HEK293 (cell line): ENCODE data around the gene SCN8A.

Experiments used
- MEIS1 ChIP-seq: sonication (generic); formaldehyde crosslinking; IDR thresholded peaks from 2 replicates; pipeline ENCODE4 v1.8.1; 2022; ENCODE audit warnings: missing genetic modification reagents, mild to moderate bottlenecking, borderline replicate concordance
- ZNF23 ChIP-seq: fragments of 450-650 bp; formaldehyde crosslinking; IDR thresholded peaks from 2 replicates; pipeline ENCODE4 v1.5.1; 2016; ENCODE audit warnings: missing biosample characterization, missing genetic modification characterization, borderline replicate concordance
- ZNF837 ChIP-seq: fragments of 450-650 bp; formaldehyde crosslinking; IDR thresholded peaks from 2 replicates; pipeline ENCODE4 v1.5.1; 2016; ENCODE audit warnings: missing biosample characterization, missing genetic modification characterization
- ZSCAN23 ChIP-seq: fragments of 450-650 bp; formaldehyde crosslinking; IDR thresholded peaks from 2 replicates; pipeline ENCODE4 v1.5.1; 2016; ENCODE audit warnings: missing biosample characterization, missing genetic modification characterization
- TF ChIP-seq, protein P1 (sequence below): fragments of 450-650 bp; formaldehyde crosslinking; IDR thresholded peaks from 2 replicates; pipeline ENCODE4 v1.5.1; 2016; ENCODE audit warnings: missing biosample characterization, missing genetic modification characterization
- TF ChIP-seq, protein P2 (sequence below): fragments of 450-650 bp; formaldehyde crosslinking; IDR thresholded peaks from 2 replicates; pipeline ENCODE4 v1.5.1; 2016; ENCODE audit warnings: missing biosample characterization, missing genetic modification characterization
- TF ChIP-seq, protein P3 (sequence below): fragments of 450-650 bp; formaldehyde crosslinking; IDR thresholded peaks from 2 replicates; pipeline ENCODE4 v1.5.1; 2016; ENCODE audit warnings: missing biosample characterization, missing genetic modification characterization

DNA sequence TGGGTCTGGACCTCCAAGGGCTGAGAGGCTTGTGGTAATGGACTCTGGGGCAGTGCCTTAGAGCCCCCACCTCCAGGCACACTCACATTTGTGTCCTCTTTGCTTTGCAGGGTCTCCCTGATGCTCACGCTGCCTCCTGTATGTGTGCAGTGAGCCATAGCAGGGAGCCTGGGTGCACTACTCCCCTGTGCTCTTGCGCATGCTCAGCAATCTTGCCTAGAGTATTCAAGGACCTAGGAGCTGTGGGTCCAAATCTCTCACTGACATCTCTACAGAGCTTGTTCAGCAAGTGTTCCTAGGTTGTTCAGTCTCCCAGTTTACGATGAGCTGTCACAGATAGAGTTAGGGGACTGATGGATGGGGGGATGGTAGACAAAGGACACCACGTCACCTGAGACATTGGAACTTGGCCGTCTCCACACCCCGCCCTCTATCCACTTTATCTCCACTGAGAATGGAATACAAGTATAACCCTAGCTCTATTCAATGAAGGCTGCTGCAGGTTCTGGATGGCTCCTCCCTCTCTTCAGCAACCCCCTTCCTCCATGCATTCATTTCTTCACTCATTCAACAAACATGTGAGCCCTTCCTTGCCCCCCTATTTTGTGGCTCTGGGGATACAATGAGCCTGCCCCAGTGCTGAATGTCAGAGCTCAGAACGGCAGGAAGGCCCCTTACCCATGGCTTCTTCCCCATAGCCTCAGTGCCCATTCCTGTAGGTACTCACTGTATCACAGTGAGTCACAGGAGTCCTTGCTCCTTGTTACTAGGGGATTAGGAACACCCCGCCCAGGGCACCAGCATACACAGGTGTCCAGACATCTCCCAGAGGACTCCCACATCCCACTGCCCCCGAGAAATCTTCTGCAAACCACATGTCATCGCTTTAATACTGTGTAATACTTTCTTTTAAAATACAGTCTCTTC, 226.3 kb downstream of the SCN8A start:
- TF ChIP-seq, protein P1, sequence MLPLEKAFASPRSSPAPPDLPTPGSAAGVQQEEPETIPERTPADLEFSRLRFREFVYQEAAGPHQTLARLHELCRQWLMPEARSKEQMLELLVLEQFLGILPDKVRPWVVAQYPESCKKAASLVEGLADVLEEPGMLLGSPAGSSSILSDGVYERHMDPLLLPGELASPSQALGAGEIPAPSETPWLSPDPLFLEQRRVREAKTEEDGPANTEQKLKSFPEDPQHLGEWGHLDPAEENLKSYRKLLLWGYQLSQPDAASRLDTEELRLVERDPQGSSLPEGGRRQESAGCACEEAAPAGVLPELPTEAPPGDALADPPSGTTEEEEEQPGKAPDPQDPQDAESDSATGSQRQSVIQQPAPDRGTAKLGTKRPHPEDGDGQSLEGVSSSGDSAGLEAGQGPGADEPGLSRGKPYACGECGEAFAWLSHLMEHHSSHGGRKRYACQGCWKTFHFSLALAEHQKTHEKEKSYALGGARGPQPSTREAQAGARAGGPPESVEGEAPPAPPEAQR (tag by site-specific recombination): no peak
- TF ChIP-seq ZNF837 (no peak), MEIS1 (CRISPR knock-in tag) (no peak), ZNF23 (tag by site-specific recombination) (no peak), ZSCAN23 (no peak)
- TF ChIP-seq, protein P2, sequence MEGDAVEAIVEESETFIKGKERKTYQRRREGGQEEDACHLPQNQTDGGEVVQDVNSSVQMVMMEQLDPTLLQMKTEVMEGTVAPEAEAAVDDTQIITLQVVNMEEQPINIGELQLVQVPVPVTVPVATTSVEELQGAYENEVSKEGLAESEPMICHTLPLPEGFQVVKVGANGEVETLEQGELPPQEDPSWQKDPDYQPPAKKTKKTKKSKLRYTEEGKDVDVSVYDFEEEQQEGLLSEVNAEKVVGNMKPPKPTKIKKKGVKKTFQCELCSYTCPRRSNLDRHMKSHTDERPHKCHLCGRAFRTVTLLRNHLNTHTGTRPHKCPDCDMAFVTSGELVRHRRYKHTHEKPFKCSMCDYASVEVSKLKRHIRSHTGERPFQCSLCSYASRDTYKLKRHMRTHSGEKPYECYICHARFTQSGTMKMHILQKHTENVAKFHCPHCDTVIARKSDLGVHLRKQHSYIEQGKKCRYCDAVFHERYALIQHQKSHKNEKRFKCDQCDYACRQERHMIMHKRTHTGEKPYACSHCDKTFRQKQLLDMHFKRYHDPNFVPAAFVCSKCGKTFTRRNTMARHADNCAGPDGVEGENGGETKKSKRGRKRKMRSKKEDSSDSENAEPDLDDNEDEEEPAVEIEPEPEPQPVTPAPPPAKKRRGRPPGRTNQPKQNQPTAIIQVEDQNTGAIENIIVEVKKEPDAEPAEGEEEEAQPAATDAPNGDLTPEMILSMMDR: no peak
- TF ChIP-seq, protein P3, sequence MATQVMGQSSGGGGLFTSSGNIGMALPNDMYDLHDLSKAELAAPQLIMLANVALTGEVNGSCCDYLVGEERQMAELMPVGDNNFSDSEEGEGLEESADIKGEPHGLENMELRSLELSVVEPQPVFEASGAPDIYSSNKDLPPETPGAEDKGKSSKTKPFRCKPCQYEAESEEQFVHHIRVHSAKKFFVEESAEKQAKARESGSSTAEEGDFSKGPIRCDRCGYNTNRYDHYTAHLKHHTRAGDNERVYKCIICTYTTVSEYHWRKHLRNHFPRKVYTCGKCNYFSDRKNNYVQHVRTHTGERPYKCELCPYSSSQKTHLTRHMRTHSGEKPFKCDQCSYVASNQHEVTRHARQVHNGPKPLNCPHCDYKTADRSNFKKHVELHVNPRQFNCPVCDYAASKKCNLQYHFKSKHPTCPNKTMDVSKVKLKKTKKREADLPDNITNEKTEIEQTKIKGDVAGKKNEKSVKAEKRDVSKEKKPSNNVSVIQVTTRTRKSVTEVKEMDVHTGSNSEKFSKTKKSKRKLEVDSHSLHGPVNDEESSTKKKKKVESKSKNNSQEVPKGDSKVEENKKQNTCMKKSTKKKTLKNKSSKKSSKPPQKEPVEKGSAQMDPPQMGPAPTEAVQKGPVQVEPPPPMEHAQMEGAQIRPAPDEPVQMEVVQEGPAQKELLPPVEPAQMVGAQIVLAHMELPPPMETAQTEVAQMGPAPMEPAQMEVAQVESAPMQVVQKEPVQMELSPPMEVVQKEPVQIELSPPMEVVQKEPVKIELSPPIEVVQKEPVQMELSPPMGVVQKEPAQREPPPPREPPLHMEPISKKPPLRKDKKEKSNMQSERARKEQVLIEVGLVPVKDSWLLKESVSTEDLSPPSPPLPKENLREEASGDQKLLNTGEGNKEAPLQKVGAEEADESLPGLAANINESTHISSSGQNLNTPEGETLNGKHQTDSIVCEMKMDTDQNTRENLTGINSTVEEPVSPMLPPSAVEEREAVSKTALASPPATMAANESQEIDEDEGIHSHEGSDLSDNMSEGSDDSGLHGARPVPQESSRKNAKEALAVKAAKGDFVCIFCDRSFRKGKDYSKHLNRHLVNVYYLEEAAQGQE: no peak
